ENCODE results near the gene OXLD1.
A peak's percentile ranks its signal among the peaks of the same experiment; 100 is the strongest.

OXLD1 gene

DNA sequence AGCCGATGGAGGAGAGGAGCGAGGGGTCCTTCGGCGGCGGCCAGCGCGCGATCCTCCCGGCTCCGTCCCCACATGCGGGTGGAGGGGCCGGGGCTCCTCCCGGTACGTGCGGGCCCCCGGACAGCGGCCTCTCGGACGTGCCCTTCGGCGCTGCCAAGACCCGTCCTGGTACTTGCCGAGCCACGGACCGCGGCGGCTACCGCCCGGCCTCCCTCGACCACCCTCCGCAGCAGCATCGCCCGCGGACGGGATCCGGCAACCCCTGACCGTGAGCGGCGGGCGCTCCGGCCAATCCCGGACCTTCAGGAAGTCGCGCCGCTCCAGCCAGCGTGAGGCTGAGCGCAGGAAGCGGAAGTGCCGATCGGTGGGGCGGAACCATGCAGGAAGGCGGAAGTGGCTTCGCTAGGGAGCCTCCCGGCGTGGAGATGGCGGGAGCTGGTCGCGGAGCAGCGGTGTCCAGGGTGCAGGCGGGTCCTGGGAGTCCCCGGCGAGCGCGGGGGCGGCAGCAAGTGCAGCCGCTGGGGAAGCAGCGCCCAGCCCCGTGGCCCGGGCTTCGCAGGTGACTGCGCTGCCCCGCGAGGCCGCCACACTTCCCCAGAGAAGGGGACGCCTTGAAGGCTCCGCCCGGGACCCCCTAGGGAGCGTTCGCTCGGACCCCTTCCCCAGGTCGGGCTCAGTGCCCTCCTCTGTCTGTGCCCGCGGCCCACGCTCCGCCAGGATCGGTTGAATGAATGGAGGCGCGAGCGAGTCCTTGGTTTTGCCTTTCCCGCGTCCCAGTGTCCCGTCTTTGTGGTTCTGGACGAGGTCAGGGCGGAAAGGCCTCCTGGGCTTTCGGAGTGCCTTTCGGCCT is at the start of gene OXLD1, which contains the start of gene CCDC137:
TSS of gene OXLD1 (minus strand) at position 264 of the 850 bp plus-strand sequence. CDS start at position 236, 28 bp downstream.
TSS of gene CCDC137 (plus strand) at position 396 of the 850 bp plus-strand sequence. CDS start at position 426, 30 bp downstream.
- peak; percentile 89 for DNase-seq (ENCODE audit: low read depth)

DNA sequence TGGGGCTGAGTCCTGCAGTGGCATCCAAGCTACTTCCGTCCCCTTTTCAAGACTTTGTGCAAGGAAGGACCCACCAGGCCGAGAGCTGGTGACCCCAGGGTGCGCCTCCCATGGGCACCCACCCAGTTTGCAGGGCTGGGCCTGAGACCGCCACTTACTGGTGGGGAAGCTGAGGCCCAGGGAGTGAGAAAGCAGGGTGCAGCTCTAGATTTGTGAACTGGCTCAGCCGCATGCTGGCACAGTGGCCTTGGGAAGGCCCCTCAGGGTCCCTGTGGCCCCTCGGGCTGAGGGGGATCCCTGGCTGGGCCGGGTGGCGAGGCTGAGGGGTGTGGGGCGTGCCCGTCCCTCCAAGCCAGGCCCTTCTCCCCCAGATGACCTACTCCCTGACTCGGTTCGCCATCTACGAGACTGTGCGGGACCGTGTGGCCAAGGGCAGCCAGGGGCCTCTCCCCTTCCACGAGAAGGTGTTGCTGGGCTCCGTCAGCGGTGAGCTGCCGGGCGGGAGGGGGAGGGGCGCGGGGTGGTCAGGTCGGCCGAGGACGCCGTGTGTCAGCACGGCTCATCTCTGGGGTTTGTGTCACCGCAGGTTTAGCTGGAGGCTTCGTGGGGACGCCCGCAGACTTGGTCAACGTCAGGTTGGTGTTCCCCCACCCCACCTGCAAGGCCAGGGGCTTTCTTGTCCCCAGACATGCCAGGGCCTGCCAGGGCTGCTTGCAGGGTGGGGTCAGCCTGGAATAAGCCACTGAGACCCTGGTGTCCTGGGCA is 48.9 kb upstream of the OXLD1 start:
- no peak for DNase-seq (ENCODE audit: low read depth)

DNA sequence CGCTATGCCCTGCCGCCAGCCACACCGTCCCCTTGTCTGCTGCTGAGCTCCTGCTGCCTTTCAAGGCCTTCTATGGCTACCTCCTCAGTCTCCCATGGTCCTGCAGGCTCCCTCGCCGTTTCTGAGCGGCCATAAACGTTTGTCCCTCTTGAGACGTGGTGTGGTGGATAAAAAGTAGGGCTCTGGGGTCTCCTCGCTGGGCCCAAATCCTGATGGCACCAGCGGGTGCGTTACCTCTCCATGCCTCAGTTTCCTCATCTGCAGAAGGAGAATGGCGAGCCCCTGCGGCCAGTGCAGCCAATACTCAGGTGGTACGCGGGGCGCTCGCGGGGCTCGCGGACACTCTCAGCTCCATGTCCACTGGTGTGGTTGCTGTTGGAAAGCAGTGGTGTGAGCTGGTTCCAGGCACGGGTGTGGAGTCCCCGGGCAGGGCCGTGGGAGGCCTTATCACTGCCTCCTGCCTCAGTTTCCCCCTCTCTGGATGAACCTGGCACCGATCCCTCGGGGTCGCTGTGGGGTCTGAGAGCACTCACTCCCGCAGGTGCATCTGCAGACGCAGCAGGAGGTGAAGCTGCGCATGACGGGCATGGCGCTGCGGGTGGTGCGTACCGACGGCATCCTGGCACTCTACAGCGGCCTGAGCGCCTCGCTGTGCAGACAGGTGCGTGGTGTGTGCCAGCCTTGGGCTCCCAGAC is 48.2 kb upstream of the OXLD1 start:
- no peak for DNase-seq (ENCODE audit: low read depth)

DNA sequence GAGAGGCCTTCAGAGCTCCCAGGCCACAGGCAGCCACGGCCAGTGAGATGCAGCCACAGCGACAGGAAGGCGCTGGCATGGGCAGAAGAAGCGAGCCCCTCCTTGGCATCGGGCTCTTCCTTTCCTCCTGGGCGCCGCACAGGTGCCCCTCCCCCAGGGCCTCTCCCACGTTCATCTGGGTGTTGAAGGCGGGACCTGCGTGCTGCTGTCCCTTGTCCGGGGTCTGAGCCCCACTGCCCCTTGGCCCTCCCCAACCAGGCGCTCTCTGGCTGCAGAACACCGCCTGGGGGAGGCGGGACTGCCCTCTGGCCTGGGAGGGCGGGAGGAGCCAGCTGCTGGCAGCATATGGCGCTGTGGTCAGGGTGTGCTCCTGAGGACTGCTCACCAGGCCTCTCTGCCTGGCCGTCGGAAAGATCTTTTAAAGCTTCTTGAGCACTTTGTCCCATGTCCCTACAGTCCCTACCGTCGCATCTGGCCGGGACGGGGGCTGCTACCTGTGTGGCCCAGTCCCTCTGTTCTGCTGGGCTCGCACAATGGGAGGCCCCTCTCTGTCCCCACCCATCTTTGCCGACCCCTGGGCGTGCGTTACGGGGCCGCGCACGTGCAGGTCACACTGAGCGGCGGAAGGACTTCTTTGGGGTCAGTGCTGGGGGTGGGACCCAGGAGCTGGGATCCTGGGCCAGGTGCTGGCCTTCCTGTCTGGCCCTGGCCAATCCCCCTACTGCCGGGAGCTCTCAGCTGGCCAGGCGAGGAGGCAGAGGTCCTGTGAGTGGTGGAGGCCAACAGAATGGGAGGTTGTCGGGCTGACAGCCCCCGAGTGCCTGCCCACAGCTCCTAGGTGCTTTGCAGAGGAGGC is 47.4 kb upstream of the OXLD1 start:
- DNase-seq (ENCODE audit: low read depth): no peak

DNA sequence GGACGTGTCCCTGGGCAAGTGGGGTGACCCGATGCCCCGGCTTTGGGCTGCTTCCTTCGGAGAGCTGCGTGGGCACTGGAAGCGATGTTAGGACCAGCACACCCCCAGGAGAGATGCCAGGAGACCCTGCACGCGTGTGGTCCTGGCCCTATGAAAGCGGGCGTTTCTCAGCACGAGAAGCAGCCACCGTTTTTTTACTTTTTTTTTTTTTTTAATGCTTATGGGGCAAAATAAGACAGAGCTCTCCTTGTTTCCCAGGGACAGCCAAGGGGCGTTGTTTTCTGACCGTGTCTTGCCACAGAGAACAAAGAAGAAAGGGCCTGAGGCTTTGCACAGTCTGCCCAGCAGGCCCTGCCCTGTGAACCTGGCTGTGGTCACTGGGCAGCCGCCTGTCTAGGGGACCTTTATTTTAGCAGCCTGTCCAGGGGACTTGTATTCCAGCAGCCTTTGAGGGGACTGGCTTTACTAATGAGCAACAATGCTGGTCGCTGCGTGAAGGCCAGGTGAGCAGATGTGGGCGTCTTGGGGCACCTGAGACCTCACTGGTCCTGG is 46.7 kb upstream of the OXLD1 start:
- no peak for DNase-seq (ENCODE audit: low read depth)

DNA sequence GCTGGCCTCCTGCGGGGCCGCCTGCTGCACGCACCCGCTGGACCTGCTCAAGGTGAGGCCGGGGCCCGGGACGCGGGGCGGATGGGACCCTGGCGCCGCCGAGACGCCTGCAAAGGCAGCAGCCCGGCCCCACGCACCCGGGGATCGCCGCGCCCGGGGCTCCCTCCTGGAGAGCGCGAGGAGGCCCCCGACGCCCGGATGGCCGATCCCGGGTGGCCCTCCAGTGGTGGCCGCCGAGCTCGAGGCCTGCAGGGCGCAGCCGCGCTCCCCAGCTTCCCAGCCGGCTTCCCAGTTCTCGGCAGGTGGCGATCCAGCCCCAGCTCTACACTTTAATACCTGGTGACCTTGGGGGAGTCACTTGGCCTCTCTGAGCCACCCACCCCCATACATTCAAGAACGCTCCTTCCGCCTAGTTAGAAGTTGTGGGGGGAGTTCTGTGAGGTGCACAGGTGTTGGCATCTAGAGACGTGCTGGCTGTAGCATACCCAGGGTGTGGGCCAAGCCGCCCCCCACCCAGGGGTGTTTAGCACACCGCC is 46.1 kb upstream of the OXLD1 start:
- DNase-seq (ENCODE audit: low read depth): no peak

DNA sequence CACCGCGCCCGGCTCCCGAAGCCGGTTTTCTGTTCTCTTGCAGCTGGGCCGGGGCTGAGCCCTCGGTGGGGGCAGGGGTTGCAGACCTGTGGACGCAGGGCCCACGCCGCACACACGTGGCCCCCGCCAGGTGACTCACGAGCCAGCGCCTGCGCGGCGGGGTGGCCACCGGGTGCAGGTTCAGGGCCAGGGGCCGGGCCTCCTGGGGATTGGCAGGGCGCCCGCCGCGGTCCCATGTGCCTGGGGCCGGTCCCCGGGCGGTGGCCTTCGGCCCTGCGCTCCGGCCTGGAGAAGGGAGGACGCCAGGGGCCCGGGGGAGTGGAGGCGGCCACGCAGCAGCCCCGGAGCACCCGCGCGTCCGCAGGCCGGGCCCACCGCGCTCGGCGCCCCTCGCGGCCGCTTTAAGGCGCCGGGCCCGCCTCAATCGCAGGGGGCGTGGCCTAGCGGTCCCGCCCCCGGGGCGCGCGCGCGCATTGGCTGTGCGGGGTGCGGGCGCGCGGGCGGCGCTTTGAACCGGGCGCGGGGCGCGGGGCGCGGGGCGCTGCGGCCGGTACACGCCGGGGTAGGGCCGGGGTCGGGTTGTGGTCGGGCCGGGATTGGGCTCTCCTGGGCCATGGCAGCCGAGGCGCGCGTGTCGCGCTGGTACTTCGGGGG is 45.5 kb upstream of the OXLD1 start, which contains the start of gene SLC25A10:
TSS of gene SLC25A10 (plus strand) at position 471 of the 654 bp plus-strand sequence. CDS start at position 614, 143 bp downstream.
- DNase-seq (ENCODE audit: low read depth): peak; percentile 71

DNA sequence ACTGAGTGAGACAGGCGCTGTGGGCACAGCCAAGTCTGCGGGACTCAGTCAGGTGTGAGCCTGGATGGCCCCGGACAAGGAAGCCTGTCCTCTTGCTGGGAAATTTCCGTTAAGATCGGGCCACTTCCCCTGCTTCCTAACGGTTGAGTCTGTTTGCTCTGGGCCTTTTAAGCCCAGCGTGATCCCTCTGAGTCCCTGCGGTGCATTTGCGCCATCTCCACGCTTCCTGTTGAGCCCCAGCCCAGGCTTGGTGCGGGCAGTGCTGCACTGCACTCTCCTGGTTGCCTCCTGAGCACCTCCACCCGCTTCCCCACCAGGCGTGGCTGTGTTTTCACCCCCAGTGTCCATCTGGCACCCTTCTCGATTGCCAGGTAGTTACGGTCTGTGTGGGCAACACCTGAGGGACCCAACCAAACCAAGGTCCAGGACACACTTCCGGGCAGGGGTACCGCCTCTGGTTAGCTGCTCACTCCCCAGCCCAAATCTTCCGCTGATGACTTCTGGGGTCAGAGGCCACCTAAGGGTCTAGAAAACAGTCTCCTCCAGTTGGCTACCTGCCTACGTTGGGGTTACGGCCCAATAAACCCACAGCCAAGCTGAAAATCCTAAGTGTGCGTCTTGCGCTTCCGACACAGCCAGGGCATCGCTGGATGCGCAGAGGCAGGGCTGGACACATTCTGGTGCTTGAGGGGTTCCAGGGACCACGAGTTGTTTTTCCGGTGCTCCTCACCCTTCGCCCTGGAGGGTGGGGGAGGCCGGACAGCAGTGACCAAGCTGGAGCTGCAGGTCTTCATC is 44.3 kb upstream of the OXLD1 start:
- no peak for DNase-seq (ENCODE audit: low read depth)

DNA sequence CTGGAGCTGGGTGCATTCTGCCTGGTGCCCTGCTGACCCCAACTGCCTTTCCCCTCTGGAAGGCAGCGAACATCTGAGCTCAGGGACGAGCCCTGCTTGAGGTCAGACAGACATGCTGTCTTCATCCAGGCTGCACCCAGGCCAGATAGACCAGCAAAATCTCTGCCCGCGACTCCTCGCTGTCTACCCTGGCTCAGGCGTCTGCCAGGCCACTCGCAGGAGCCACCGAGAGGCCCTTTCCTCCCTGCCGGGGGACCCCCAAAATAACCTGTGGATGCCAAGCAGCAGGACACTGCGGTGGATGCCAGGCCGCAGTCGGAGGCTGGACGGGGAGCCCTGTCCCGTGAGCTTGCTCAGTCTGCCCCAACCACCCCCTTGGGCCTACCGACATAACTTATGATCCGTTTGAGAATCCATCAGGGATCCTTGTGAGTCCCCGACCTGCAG is 42.4 kb upstream of the OXLD1 start:
- DNase-seq (ENCODE audit: low read depth): no peak

DNA sequence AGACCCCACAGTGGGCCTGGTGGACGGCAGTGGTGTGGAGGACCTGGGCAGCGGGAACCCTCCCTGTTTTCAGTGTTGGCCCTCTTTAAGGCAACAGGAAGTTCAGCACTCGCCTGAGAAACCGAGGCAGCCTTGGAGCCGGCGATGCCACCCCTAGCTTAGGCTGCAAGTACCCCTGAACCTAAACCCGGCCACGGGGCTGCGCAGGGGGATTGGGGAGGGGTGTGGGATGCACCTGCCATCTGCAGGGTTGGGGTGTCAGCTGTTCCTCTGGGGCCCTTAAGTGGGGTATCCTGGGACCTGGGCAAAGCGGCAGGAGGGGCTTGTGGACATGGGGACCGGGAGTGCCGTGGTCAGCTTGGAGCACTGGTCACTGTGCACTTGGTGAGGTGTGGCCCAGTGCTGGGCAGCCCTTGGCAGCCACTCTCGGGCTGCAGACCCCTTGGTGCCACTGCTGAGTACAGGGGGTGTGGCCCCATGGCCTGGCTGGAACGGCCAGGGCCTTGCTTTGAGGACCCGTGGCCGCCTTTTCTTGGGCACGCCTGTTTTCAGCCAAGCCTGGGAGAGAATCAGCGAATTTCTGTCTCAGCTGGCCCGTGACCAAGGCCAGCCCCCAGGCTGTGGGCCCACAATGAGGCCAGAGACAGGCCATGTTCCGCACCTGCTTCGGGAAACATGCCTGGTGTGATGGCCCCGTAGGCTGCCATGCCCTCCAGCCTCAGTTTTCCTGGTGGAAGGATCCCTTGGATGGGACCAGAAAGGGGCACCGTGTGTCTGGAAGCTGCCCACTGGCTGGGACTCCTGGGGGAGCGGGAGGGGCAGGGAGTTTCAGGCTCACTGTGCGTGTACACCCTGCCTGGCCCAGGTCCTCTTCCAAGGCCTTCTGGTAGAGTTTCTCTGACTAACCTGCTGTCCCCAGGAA is 41.6 kb upstream of the OXLD1 start:
- no peak for DNase-seq (ENCODE audit: low read depth)

DNA sequence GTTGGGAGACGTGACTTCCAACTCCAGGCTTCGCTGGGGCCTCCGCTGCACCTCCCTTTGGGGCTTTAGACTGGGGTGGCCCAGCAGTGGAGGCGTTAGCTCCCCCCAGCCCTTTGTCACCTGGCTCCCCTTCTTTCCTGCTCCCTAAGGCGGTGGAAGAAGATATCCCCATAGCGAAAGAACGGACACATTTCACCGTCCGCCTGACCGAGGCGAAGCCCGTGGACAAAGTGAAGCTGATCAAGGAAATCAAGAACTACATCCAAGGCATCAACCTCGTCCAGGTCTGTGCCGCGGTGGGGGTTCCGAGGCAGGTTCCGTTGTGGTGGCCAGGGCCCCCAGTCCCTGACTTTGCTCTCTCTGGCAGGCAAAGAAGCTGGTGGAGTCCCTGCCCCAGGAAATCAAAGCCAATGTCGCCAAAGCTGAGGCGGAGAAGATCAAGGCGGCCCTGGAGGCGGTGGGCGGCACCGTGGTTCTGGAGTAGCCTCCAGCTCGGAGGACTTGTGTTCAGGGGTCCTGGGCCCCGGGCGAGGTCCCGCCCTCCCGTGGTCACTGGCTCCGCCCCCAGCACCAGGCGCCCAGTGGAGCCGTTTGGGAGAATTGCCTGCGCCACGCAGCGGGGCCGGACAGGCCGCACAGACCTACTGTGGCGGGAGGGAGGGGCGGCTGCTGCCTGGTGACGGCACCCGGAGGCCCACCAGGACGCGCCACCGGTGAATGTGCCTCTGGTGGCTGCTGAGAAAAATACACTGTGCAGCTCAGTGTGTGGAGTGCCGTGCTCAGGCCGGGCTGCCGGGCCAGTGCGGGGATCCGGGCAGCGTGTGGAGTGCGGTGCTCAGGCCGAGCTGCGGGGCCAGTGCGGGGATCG is 40.6 kb upstream of the OXLD1 start:
- DNase-seq (ENCODE audit: low read depth): no peak

DNA sequence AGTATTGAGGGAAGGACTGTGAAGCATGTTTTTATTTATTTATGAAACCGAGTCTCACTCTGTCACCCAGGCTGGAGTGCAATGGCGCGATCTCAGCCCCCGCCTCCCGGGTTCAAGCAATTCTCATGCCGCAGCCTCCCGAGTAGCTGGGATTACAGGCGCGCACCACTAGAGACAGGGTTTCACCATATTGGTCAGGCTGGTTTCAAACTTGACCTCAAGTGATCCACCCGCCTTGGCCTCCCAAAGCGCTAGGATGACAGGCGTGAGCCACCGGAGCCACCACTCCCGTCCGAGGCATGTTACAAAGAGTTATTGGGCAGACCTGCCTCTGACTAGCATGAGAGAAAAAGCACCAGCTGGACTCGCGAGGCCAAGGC is 39.8 kb upstream of the OXLD1 start:
- no peak for DNase-seq (ENCODE audit: low read depth)

DNA sequence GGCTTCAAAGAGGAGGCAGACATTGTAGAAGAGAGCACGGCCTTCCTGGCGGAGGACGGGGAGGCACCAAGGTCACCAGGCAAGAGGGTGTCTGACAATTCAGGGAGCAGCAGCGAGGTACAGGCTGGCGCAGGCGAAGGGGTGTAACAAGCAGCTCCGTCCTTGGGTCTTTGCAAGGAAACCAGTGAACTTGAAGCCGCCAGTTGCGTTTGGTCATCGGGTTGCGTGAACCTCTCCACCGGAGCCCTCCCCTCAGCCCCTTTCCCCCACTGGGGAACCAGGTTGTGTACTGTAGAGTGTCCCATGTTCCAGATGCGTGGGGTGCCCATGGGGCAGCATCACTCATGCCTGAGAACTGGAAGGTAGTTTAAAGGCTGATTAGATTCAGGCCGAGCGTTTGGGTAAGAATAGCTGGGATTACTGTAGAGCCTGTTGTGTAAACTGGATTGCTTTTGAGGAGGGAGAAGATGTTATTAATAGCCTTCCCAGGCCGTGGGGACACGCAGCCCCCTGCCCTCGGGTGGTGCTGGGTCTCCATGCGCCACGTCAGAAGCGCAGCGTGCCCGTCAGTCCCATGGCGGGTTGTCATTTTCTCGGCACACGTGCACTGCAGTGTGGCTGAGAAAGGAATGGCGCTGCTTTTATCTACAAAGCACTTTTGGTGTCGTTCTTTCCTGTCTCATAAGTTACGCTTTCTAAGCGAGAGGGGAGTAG is 39.3 kb upstream of the OXLD1 start:
- DNase-seq (ENCODE audit: low read depth): no peak

DNA sequence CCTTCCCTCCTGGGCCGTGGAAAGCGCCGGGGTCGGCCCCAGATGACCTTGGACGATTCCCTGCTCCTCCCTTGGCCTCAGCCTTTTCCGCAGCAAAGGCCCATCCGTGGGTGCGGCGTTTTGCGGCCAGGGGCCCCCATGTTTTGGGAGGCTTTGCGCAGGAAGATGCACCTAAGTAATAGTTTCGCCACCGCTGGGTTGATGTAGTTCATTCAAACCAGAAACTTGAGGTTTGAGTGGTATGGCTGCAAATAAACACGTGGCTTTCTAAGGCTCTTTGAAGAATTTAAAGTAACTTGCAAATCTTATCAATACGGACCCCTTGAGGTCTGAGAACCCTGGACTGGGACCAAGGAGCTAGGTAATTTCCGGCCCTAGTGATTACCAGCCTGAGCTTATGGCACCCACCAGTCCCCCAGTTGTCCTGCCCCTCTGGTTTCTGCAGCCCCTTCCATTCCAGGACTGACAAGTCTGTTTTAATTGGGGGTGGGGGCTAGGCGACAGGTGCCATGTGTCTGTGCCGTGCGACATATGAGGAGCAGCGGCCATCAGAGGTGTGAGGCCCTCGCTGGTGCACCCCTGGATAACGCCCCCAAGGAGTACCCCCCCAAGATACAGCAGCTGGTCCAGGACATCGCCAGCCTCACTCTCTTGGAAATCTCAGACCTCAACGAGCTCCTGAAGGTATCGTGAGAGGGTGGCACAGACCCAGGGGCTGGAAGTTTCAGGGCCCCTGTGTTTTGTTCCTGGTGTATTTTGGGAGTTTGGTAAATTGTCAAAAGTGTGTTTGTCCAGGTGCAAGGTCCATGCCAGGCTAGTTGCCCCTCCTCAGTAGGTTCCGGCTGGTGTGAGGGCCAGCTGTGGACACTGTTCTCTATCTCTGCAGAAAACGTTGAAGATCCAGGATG is 37.6 kb upstream of the OXLD1 start:
- DNase-seq (ENCODE audit: low read depth): no peak

DNA sequence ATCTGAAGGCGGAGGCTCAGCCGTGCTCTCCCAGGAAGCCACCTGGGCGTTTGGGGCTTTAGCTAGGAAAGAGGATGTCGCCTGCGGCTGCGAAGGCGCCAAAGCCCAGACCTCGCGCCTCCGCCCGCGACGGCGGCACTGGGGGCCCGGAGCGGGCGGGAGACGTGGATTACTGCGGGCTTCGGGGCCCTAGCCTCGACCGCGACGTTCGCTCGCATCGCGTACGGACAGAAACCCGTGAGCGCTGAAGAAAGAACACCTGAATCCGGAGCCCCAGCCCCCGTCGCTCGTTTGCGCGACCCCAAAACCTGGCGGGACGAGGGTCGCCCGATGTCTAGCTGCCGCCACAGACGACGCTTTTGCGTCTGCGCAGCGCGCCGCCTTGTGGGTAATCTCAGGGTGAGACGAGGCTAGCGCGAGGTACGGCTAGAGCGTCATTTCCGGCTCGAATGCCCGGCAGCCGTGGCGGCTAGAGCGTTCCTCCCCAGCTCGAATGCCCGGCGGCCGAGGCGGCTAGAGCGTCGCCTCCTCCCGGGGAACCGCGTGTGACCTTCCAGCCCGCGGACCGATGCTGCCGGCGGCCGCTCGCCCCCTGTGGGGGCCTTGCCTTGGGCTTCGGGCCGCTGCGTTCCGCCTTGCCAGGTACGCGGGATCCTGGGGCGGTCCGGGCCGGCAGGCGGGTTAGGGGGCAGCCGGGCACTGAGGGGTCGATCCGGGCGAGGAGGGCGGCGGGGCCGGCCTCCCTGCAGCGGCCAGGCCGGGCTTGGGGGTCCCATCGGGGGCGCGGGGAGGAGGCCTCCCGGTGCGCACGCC is 36.7 kb upstream of the OXLD1 start, which contains the start of gene MRPL12:
TSS of gene MRPL12 (plus strand) at position 434 of the 813 bp plus-strand sequence. CDS start at position 569, 135 bp downstream.
- DNase-seq (ENCODE audit: low read depth): peak; percentile 78

All from activated T-helper 1 cell treated with Interleukin-2 at 50 U/mL for 16 hours (primary cell).